K562 (cell line): ENCODE results near the gene PPP1R14C. TPM values are rescaled to one million over a fixed set of nuclear protein-coding genes. Genes with fewer than 3 reads are reported as not detected.

Experiments used
- CBFB ChIP-seq: sonication (generic); formaldehyde crosslinking; IDR thresholded peaks from 2 replicates; pipeline ENCODE4 v1.4.0; 2020; ENCODE audit warnings: mild to moderate bottlenecking, missing genetic modification reagents
- CTBP1 ChIP-seq: fragments of 450-650 bp; IDR thresholded peaks from 2 replicates; pipeline ENCODE4 v1.6.1; 2016; ENCODE audit warnings: borderline replicate concordance
- DACH1 ChIP-seq: fragments of 450-650 bp; IDR thresholded peaks from 2 replicates; pipeline ENCODE4 v1.6.1; 2018; ENCODE audit not compliant: partially characterized antibody
- HNRNPK ChIP-seq: fragments of 200-400 bp; formaldehyde crosslinking; IDR thresholded peaks from one replicate; pipeline ENCODE4 v1.6.1; 2018; ENCODE audit warnings: mild to moderate bottlenecking, low read depth, low read length; ENCODE audit not compliant: poor library complexity, severe bottlenecking
- KLF16 ChIP-seq: IDR thresholded peaks from 2 replicates; pipeline ENCODE4 v1.6.1; 2016; ENCODE audit warnings: antibody characterized with exemption
- MCM3 ChIP-seq: fragments of 450-650 bp; IDR thresholded peaks from 2 replicates; pipeline ENCODE4 v1.6.1; 2016
- NFIX ChIP-seq: fragments of 250-450 bp; sonication (Bioruptor Pico); IDR thresholded peaks from 2 replicates; pipeline ENCODE4 v1.4.0; 2020; ENCODE audit warnings: low read depth, mild to moderate bottlenecking, moderate library complexity
- SRSF9 ChIP-seq: fragments of 200-400 bp; formaldehyde crosslinking; IDR thresholded peaks from 2 replicates; pipeline ENCODE4 v1.6.1; 2017; ENCODE audit warnings: low read depth, low read length, borderline replicate concordance
- ZBED1 ChIP-seq: IDR thresholded peaks from 2 replicates; pipeline ENCODE4 v1.6.1; 2014
- ZKSCAN1 ChIP-seq: fragments of 150-350 bp; IDR thresholded peaks from 2 replicates; pipeline ENCODE4 v1.6.1; 2016; ENCODE audit warnings: low read depth, low read length
- ZNF41 ChIP-seq: fragments of 250-450 bp; sonication (Bioruptor Pico); conservative IDR thresholded peaks from 2 replicates; pipeline ENCODE4 v1.4.0; 2020; ENCODE audit warnings: mild to moderate bottlenecking
- polyA plus RNA-seq, 8 experiments: library from polyadenylated mRNA; depleted of rRNA in 4 of 8; stranded (reverse) in 5 of 8; unstranded in 3 of 8; fragments of >200 nt; fragmentation: Nextera tagmentation in 2 of 8; fragmentation: Illumina TruSeq in 1 of 8; extraction: Ambion mirVana in 2 of 8; extraction: Trizol in 1 of 8; gene quantifications; 2 replicates each; pipeline versions ENCODE4 v1.2.1 to v1.2.3, GENCODE V29; 2011 to 2014; ENCODE audit warnings: inconsistent platforms in 1 of 8, missing spikeins in 1 of 8
- total RNA-seq, 7 experiments: library from RNA; depleted of rRNA in 6 of 7; stranded (reverse); fragments of >200 nt in 6 of 7; fragmentation: Illumina TruSeq in 2 of 7; extraction: Trizol in 2 of 7; gene quantifications; 2 replicates each; pipeline versions ENCODE4 v1.2.1 to v1.2.3, GENCODE V29; 2011 to 2021; ENCODE audit warnings: low replicate concordance in 1 of 7
- TF ChIP-seq, protein P1 (sequence below): IDR thresholded peaks from 2 replicates; pipeline ENCODE4 v1.6.1; 2012; ENCODE audit warnings: low read depth, low read length, improper control_type of control experiment, borderline replicate concordance
- TF ChIP-seq, protein P2 (sequence below): fragments of 450-650 bp; IDR thresholded peaks from 2 replicates; pipeline ENCODE4 v1.6.1; 2014; ENCODE audit warnings: low read depth, mild to moderate bottlenecking, moderate library complexity, borderline replicate concordance
- TF ChIP-seq, protein P3 (sequence below): fragments of 250-450 bp; sonication (Bioruptor Pico); IDR thresholded peaks from 2 replicates; pipeline ENCODE4 v1.5.0; 2021; ENCODE audit warnings: mild to moderate bottlenecking, borderline replicate concordance
- TF ChIP-seq, protein P4 (sequence below): sonication (generic); formaldehyde crosslinking; IDR thresholded peaks from 2 replicates; pipeline ENCODE4 v1.8.0; 2022; ENCODE audit warnings: mild to moderate bottlenecking, low read depth, missing genetic modification reagents
- TF ChIP-seq, protein P5 (sequence below): fragments of 250-450 bp; sonication (Bioruptor Pico); IDR thresholded peaks from 2 replicates; pipeline ENCODE4 v1.5.1; 2021; ENCODE audit warnings: mild to moderate bottlenecking

PPP1R14C gene
- total and polyA plus RNA-seq, 9 of the 15 experiments (the other 6 are each of a cell fraction or from before 2014, with no cell fraction given) = 4.5 to 16.6 (median 11.9) TPM

DNA sequence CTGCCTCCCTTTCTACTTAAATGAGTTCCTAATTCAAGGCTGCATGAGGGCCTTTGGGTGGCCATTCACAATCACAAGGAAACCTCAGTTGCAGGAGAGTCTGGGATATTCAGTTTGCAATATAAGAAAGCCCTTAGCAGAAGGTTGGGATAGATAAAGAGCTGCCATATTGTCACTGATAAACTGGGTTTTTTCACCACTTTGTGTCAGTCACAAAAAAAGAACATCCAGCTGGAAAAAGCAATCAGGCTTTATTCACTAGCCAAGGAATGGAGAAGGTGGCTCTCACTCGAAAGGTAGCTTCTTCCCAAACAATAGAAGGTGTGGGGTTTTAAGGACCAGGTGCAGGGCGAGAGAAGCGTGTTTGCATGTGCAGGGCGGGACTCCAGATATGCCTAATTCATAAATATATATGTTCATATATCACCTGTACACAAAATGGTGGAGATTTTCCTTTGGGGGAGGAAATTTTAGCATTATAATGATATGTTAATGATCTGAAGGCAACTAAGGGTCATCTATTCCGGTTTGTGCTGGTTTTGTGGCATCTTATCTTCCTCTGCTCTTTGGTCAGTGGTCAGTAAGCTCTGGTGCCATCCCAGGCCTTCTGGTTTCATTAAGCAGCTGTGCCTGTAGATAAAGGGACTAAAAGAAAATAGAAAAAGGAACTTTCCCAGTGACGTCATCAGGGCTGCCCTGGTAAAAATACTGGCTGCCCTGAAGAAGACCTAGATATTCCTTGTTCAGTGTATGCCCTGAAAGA is 128.8 kb downstream of the PPP1R14C start (continued):
- no peak for TF ChIP-seq HNRNPK
- TF ChIP-seq, protein P1, sequence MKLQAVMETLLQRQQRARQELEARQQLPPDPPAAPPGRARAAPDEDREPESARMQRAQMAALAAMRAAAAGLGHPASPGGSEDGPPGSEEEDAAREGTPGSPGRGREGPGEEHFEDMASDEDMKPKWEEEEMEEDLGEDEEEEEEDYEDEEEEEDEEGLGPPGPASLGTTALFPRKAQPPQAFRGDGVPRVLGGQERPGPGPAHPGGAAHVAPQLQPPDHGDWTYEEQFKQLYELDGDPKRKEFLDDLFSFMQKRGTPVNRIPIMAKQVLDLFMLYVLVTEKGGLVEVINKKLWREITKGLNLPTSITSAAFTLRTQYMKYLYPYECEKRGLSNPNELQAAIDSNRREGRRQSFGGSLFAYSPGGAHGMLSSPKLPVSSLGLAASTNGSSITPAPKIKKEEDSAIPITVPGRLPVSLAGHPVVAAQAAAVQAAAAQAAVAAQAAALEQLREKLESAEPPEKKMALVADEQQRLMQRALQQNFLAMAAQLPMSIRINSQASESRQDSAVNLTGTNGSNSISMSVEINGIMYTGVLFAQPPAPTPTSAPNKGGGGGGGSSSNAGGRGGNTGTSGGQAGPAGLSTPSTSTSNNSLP = peak; percentile 98
- TF ChIP-seq CTBP1 = peak; percentile 71
- no peak for TF ChIP-seq NFIX
- TF ChIP-seq ZKSCAN1 = peak; percentile 61; the same call in 1 of the 2 replicates
- TF ChIP-seq CBFB (CRISPR knock-in tag) = peak; percentile 78; the same call in 1 of the 2 replicates
- TF ChIP-seq, protein P2, sequence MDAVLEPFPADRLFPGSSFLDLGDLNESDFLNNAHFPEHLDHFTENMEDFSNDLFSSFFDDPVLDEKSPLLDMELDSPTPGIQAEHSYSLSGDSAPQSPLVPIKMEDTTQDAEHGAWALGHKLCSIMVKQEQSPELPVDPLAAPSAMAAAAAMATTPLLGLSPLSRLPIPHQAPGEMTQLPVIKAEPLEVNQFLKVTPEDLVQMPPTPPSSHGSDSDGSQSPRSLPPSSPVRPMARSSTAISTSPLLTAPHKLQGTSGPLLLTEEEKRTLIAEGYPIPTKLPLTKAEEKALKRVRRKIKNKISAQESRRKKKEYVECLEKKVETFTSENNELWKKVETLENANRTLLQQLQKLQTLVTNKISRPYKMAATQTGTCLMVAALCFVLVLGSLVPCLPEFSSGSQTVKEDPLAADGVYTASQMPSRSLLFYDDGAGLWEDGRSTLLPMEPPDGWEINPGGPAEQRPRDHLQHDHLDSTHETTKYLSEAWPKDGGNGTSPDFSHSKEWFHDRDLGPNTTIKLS = 0 out of 2 replicates have a peak, but pooled peaks have one; percentile 13
- peak; percentile 43 for TF ChIP-seq DACH1
- TF ChIP-seq, protein P3, sequence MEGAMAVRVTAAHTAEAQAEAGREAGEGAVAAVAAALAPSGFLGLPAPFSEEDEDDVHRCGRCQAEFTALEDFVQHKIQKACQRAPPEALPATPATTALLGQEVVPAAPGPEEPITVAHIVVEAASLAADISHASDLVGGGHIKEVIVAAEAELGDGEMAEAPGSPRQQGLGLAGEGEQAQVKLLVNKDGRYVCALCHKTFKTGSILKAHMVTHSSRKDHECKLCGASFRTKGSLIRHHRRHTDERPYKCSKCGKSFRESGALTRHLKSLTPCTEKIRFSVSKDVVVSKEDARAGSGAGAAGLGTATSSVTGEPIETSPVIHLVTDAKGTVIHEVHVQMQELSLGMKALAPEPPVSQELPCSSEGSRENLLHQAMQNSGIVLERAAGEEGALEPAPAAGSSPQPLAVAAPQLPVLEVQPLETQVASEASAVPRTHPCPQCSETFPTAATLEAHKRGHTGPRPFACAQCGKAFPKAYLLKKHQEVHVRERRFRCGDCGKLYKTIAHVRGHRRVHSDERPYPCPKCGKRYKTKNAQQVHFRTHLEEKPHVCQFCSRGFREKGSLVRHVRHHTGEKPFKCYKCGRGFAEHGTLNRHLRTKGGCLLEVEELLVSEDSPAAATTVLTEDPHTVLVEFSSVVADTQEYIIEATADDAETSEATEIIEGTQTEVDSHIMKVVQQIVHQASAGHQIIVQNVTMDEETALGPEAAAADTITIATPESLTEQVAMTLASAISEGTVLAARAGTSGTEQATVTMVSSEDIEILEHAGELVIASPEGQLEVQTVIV = no peak
- no peak for TF ChIP-seq ZNF41
- peak; percentile 68; the same call in 1 of the 2 replicates for TF ChIP-seq ZBED1
- TF ChIP-seq, protein P4, sequence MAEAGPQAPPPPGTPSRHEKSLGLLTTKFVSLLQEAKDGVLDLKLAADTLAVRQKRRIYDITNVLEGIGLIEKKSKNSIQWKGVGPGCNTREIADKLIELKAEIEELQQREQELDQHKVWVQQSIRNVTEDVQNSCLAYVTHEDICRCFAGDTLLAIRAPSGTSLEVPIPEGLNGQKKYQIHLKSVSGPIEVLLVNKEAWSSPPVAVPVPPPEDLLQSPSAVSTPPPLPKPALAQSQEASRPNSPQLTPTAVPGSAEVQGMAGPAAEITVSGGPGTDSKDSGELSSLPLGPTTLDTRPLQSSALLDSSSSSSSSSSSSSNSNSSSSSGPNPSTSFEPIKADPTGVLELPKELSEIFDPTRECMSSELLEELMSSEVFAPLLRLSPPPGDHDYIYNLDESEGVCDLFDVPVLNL (CRISPR knock-in tag) = no peak
- no peak for TF ChIP-seq SRSF9
- no peak for TF ChIP-seq MCM3
- peak; percentile 99 for TF ChIP-seq KLF16
- TF ChIP-seq, protein P5, sequence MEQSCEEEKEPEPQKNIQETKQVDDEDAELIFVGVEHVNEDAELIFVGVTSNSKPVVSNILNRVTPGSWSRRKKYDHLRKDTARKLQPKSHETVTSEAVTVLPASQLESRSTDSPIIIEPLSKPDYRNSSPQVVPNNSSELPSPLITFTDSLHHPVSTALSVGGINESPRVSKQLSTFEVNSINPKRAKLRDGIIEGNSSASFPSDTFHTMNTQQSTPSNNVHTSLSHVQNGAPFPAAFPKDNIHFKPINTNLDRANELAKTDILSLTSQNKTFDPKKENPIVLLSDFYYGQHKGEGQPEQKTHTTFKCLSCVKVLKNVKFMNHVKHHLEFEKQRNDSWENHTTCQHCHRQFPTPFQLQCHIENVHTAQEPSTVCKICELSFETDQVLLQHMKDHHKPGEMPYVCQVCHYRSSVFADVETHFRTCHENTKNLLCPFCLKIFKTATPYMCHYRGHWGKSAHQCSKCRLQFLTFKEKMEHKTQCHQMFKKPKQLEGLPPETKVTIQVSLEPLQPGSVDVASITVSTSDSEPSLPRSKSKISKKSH (CRISPR knock-in tag) = no peak
